C4-2B (cell line): ENCODE measurements around the gene ALX4.

ENCODE experiments used
- H3K27ac ChIP-seq: fragments of 450-650 bp; 2 replicates; pipeline ENCODE4 v1.5.1; 2017
- ZFX ChIP-seq: fragments of 450-650 bp; IDR thresholded peaks from 2 replicates; pipeline ENCODE4 v1.6.1; 2017
- TF ChIP-seq, protein P1 (sequence below): fragments of 450-650 bp; conservative IDR thresholded peaks from 2 replicates; pipeline ENCODE4 v1.5.1; 2017; ENCODE audit warnings: mild to moderate bottlenecking

The ALX4 gene

DNA sequence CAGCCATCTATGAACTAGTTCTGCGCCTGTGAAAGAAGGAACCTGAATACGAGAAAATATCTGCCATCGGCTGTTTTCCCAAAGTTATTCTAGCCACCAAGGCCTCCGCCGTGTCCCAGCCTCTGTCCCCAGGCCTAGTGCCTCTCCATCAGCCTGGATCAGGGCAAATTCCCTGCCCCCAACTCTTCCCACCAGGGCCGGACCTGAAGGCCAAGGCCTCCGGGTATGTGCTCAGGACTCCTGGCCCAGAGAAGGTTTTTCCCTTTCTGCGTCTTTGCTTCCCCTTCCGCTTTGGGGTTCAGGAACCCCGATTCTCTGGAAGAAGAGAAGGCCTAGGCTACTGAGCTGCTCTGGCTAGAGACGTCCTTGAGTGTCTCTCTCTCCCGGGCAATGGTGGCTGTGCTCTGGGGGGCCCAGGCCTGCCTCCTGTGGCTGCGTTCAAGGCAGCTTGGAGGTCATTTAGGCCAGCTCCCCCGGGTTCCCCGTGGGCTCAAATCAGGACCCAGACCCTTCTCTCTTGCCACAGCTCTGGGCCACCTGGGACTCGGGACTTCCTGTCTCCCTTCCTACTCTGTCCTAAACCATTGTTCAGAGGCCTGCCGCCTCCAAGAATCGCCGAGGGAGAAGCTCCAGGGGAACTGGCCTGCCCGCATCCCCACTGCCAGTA, 1.6 kb downstream of the ALX4 start:
- TF ChIP-seq, protein P1, sequence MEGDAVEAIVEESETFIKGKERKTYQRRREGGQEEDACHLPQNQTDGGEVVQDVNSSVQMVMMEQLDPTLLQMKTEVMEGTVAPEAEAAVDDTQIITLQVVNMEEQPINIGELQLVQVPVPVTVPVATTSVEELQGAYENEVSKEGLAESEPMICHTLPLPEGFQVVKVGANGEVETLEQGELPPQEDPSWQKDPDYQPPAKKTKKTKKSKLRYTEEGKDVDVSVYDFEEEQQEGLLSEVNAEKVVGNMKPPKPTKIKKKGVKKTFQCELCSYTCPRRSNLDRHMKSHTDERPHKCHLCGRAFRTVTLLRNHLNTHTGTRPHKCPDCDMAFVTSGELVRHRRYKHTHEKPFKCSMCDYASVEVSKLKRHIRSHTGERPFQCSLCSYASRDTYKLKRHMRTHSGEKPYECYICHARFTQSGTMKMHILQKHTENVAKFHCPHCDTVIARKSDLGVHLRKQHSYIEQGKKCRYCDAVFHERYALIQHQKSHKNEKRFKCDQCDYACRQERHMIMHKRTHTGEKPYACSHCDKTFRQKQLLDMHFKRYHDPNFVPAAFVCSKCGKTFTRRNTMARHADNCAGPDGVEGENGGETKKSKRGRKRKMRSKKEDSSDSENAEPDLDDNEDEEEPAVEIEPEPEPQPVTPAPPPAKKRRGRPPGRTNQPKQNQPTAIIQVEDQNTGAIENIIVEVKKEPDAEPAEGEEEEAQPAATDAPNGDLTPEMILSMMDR = no peak
- TF ChIP-seq ZFX = no peak

DNA sequence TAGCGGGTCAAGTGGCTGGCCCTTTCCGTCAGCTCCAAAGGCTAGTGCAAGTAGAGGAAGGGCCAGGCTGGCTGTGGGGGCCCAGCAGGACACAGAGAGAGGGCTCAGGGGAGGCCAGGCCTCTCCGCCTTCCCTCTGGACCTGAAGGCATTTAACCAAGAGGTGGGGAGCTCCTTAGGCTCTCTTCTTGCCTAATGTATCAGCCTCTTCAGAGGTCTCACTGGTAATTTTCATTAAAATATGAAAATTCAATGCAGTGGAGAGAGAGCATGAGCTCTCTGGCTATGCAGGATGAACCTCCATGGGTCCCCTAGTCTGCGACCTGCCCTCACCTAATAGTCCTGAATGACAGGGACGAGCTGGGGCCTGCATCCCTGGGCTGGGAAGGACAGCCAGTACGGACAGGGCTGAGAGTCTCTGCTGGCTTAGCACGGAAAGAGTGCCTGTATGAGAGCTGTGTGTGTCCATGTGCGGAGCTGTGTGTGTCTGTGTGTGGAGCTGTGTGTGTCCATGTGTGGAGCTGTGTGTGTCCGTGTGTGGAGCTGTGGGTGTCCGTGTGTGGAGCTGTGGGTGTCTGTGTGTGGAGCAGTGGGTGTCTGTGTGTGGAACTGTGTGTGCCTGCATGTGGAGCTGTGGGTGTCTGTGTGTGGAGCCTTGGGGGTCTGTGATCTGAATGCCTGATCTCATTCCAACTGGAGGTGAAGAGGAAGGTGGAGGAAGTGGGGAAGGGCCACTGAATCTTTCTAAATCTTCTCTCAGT, 2.4 kb downstream of the ALX4 start:
- TF ChIP-seq, protein P1 = no peak
- no peak for TF ChIP-seq ZFX
- H3K27ac ChIP-seq = no peak overlapping the region

More for the DNA sequence above, 1.6 kb downstream of the ALX4 start:
- peak overlapping the region; percentile 49 for H3K27ac ChIP-seq

DNA sequence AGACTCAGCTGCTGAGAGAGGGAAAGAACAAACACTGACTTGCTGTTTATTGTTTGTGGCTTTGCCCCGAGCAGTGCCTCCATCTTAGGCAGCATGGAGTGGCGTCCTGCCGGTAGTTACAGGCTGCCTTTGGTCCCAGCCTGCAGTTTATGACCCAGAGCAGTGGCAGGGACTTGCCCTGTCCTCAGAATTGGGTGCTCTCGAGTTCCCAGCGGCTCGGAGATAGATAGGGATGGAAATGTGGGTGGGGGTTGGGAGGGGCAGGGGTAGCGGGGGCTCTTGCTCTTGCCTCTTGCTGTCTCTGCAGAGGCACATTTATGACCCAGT, 3.1 kb downstream of the ALX4 start:
- no peak overlapping the region for H3K27ac ChIP-seq
- TF ChIP-seq, protein P1 = no peak
- no peak for TF ChIP-seq ZFX

DNA sequence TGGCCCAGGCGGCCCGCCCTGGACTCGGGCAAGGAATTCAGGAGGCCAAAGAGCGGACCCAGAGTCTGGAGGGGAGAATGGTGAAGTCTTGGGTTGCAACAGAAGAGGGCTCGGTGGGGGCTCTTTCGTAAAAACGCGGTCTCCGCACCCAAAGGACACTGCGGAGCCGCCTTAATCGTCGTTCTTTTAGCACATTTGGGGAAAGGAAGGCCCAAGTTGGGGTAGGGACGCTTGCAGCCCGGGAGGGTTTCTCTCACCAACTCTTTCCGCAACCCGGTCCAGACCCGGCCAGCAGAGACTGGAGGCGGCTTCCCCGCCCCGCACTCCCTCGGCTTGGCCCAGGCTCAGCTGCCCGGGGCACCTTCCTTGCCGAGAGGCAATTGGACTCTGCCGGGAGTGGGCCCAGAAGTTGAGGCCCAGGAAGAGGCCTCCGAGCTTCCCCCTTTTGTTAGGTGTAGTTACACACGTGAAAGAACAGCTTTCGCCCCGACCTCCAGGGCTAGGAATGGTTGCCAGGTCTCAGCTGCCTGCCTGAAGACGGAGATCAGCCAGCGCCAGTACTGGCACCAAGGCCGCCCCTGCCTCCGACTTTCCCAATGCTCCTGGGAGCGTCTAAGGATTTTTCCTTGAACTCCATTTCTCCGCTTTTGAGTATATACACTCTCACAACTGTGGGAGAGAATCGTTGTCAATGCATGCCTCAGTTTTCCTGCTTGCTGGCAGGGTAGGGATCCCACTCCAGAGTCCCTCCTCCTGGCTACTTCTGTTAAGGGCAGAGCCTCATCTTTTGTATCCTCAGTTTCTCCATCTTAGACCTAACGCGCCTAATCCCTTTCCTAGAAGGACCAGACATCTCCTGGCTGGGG, 3.7 kb downstream of the ALX4 start:
- H3K27ac ChIP-seq = no peak overlapping the region
- TF ChIP-seq, protein P1 = no peak
- no peak for TF ChIP-seq ZFX

DNA sequence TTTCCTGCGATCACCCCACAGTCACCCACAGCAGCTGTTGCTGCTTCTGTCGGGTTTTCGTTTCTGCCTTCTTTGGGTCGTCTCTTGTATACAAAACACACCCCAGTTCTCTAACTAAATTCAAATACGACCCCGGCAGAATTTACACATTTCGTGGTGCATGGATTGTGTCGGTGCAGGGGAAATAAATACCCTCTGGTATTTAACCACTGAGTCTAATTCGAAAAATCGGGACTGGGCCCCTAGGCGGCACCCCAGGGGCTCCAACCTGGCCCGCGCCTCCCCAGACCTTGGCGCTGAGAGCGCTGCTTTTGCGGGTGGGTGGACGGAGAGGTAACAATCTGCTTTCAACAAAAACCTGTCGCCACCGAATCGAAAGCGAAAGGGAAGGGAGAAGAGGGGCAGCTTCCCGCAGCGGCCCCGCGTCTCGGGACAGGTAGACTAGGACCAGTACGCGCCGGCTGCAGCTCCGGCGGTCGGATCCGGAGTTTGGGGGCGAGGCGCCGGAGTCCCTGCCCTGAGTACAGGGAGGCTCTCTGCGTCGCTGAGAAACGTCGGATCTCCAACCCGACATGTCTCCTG, 4.4 kb downstream of the ALX4 start:
- TF ChIP-seq, protein P1 = no peak
- TF ChIP-seq ZFX = no peak
- no peak overlapping the region for H3K27ac ChIP-seq

DNA sequence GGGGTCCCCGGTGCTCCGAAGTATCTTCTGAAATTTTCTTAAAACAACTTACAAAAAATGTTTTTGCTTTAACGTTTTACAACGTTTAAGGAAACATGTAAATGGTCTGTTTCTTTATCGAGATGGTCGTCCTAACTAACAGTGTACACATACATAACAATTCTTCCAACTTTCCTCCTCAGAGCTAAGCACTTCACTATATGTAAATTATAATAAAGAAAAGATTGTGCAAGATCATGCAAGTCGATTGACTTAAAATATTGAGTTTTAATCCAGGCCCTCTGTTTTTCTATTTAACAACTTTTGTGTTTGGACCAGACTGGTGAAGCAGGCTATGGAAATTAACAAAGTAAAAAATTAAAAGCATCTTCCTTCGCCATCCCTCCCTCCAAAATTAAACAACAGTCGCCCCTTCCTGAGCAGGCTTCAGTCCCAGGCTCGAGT, 4.9 kb downstream of the ALX4 start:
- H3K27ac ChIP-seq = no peak overlapping the region
- TF ChIP-seq, protein P1 = no peak
- no peak for TF ChIP-seq ZFX
